Transverse colon (tissue), 4 donors: ENCODE measurements around the gene TAB3.

Source experiments
- CTCF ChIP-seq, 5 experiments: fragments of 200-600 bp in 3 of 5; fragments of 450-650 bp in 2 of 5; sonication (generic) in 3 of 5; IDR thresholded peaks; 1 replicate in 2 of 5; 2 replicates in 3 of 5; pipeline ENCODE4 v1.5.1; 2016 to 2017; ENCODE audit warnings: antibody characterized with exemption in 5 of 5, inconsistent platforms in 3 of 5, mild to moderate bottlenecking in 2 of 5, moderate library complexity in 1 of 5
- POLR2A ChIP-seq: fragments of 450-650 bp; IDR thresholded peaks from one replicate; pipeline ENCODE4 v1.6.1; 2016; ENCODE audit warnings: antibody characterized with exemption, mild to moderate bottlenecking, moderate library complexity
- POLR2AphosphoS5 ChIP-seq, 3 donors: sonication (generic); formaldehyde crosslinking; IDR thresholded peaks; one replicate each; pipeline ENCODE4 v1.6.1; 2016; ENCODE audit warnings: antibody characterized with exemption in 3 of 3

DNA sequence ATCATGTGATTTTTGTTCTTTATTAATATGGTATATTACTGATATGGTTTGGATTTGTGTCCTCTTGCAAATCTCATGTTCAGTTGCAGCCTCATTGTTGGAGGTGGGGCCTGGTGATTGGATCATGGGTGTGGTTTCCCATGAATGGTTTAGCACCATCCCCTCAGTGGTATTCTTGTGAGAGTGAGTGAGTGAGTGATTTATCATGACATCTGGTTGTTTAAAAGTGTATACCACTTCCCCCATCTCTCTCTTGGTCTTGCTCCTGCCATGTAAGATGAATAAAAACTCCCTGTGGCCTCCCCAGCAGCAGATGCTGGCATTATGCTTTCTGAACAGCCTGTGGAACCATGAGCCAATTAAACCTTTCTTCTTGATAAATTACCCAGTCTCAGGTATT, 111.5 kb downstream of the TAB3 start:
- TF ChIP-seq CTCF (IDR thresholded peaks at IDR 0.05) (no peak), POLR2A (no peak), POLR2AphosphoS5 (IDR thresholded peaks at IDR 0.05) (no peak)
